ENCODE measurements around the gene EPHA7. TPM values are rescaled to one million over a fixed set of nuclear protein-coding genes. Genes with fewer than 3 reads are reported as not detected.

EPHA7 gene
- total and polyA plus RNA-seq, 2 of the 4 experiments (the other 2 are of a cell fraction): not detected

DNA sequence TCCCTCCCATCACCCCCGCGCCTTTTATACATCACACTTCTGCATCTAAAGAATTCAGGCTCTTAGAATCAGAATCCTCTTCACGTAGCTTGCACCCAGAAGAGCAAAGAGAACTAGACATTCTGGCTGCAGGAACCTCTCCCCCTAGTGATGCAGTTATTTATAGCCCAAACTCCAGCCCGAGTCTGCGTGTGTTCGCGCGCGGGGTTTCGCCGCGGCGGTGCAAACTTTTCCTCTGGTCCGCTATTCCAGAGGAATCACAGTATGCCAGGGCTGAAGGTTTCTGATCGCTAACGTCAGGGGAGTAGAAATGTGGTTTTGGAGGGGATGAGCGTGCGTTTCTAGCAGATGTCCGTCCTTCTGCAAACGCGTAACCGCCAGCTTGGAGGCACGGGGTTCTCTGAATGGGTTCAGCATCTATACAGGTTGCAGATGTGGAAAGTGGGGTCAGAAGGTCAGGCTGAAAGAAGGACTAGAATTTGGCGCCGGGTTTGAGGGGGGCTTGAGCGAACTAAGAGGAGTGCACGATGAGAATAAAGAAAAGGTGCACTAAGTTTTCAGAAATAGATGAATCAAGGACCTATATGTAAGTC is 1.8 kb downstream of the EPHA7 start:
- no peak overlapping the region for H2BK15ac ChIP-seq (ENCODE audit: low read depth, low read length)

More for the DNA sequence above, 1.8 kb downstream of the EPHA7 start:
- POLR2A ChIA-PET (ENCODE audit: unreplicated experiment): no interaction called here
- 0% methylated on average over 9 of the region's 27 CpGs; no CpG with 5 or more reads in 1 of the 2 experiments for WGBS, 2 experiments (ENCODE audit: extremely low coverage in 2 of 2, insufficient read length in 1 of 2)
- Histone ChIP-seq H2AFZ (replicated peaks; ENCODE audit: low read length, poor library complexity) (peak overlapping the region; percentile 69), H3K9me3 (ENCODE audit: control insufficient read depth, insufficient read depth, low read length) (no peaks in the 10 kb centered on the region), H2AK9ac (replicated peaks; ENCODE audit: low read depth, low read length, poor library complexity) (no peak overlapping the region), H3K23ac (ENCODE audit: low read depth, low read length) (no peak overlapping the region), H2AK5ac (ENCODE audit: low read depth, low read length) (no peak overlapping the region), H3K9me1 (ENCODE audit: insufficient read depth, low read length) (no peaks in the 10 kb centered on the region), H2BK120ac (ENCODE audit: low read depth, low read length) (no peak overlapping the region), H2BK5ac (ENCODE audit: low read depth, low read length, poor library complexity, severe bottlenecking) (no peak overlapping the region), H2BK20ac (ENCODE audit: low read depth, low read length) (no peak overlapping the region), H3K14ac (replicated peaks; ENCODE audit: low read depth, low read length) (no peak overlapping the region), H3K4me3 (ENCODE audit: insufficient read depth, low read depth, low read length) (no peak overlapping the region), H4K20me1 (ENCODE audit: insufficient read depth, low read length) (no peaks in the 10 kb centered on the region), H3K18ac (ENCODE audit: low read depth, low read length) (no peak overlapping the region), H3K56ac (ENCODE audit: extremely low read depth, insufficient read depth, low read length) (no peak overlapping the region), H3K79me1 (ENCODE audit: low read depth in 1 of 2, low read length in 2 of 2) (no peaks in the 10 kb centered on the region), H3K9ac (ENCODE audit: low read depth, low read length) (no peak overlapping the region), H3K4me1 (ENCODE audit: control insufficient read depth, insufficient read depth, low read length) (no peaks in the 10 kb centered on the region; the same call in 1 of the 2 replicates), H3K27me3 (ENCODE audit: control insufficient read depth, insufficient read depth, low read length) (peaks cover 29% of the 10 kb centered on the region), H4K91ac (ENCODE audit: insufficient read depth, low read depth, low read length) (no peak overlapping the region), H4K5ac (ENCODE audit: low read depth, low read length) (no peak overlapping the region), H4K8ac (ENCODE audit: low read depth in 2 of 2, low read length in 2 of 2) (no peak overlapping the region), H3K4ac (ENCODE audit: low read depth, low read length) (no peak overlapping the region), H3K4me2 (ENCODE audit: low read depth, low read length) (peak overlapping the region; percentile 22; the same call in 1 of the 2 replicates), H3K27ac (ENCODE audit: insufficient read depth, low read length) (no peak overlapping the region), H3K36me3 (ENCODE audit: control insufficient read depth, insufficient read depth, low read length) (no peaks in the 10 kb centered on the region)
- BruUV-seq (replicated peaks): no TSS peak
- dilution Hi-C loops (cut with HindIII; ENCODE audit: low sequenced_read_pairs, unreplicated experiment) (no loop called here), intact Hi-C loops (cut with micrococcal nuclease) (loop anchor here (10.0 kb wide), 1 partner anchor 1983 kb away; no protein-coding TSS in a partner anchor), in situ Hi-C loops (cut with MboI; ENCODE audit: low sequenced_read_pairs) (no loop called here)
- ATAC-seq (ENCODE audit: low read depth) (no peak), DNase-seq (no peak)
- CTCF ChIA-PET: no interaction called here
- TF ChIP-seq, protein P1, sequence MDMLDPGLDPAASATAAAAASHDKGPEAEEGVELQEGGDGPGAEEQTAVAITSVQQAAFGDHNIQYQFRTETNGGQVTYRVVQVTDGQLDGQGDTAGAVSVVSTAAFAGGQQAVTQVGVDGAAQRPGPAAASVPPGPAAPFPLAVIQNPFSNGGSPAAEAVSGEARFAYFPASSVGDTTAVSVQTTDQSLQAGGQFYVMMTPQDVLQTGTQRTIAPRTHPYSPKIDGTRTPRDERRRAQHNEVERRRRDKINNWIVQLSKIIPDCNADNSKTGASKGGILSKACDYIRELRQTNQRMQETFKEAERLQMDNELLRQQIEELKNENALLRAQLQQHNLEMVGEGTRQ (IDR thresholded peaks at IDR 0.05; ENCODE audit: low read depth, low read length): no peak
- no peak for TF ChIP-seq BHLHE40 (IDR thresholded peaks at IDR 0.05; ENCODE audit: low read depth, low read length)
- TF ChIP-seq POLR2A (IDR thresholded peaks at IDR 0.05; ENCODE audit: low read depth, low read length): no peak
- TF ChIP-seq CEBPB (IDR thresholded peaks at IDR 0.05; ENCODE audit: low read depth, low read length): no peak
- TF ChIP-seq CHD1 (IDR thresholded peaks at IDR 0.05; ENCODE audit: low read depth, low read length): no peak
- TF ChIP-seq FOS (IDR thresholded peaks at IDR 0.05; ENCODE audit: low read depth, low read length): no peak
